Measurements from ENCODE around the gene SUSD4.

SUSD4 gene

GRCh38 chr1:223207293-223208066 lies 156.5 kb downstream of the SUSD4 start:
- DNase-seq: no peak

DNA sequence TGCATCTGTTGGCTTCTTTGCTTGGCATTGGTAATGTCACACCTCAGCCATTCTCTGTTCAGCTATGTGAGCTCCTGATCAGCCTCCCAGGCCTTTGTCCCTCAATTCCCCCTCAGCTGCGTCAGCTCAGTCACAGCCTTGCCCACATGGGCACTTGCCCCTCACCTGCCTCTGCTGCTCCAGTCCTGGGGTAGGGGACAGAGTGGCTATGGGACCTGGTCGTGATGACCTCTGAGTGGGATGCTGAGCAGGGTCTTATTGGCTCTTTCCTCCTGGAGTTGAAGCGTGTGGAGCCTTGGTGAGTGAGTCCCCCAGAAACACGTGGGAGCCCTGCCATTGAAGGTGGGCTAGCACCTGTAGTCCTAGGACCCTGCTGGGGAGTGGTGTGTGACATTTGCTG lies 159.6 kb downstream of the SUSD4 start:
- DNase-seq: no peak

GRCh38 chr1:223203694-223204093 lies 160.3 kb downstream of the SUSD4 start:
- no peak for DNase-seq

DNA sequence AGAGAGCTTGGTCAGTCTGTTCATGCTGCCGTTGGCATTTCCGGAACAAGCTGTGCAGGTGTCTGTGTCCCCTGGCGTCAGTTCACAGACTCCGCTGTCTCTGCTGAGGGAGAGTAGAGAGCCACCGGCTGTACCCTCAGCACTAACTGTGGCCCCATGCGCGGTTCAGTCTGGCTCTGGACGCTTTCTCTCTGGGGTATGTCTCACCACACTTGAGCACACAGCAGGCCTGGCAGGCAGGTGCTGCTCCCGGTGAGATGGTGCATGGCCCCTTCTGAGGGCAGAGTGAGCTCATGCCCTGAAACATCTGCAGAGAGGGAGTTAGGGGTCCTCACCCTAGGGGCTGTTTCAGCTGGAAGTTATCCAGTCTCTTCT lies 161.0 kb downstream of the SUSD4 start:
- DNase-seq: no peak

GRCh38 chr1:223202376-223203033 lies 161.5 kb downstream of the SUSD4 start:
- no peak for DNase-seq

- DNase-seq: no peak
Measured at GRCh38 chr1:223201967-223202366, 162.0 kb downstream of the SUSD4 start.

DNA sequence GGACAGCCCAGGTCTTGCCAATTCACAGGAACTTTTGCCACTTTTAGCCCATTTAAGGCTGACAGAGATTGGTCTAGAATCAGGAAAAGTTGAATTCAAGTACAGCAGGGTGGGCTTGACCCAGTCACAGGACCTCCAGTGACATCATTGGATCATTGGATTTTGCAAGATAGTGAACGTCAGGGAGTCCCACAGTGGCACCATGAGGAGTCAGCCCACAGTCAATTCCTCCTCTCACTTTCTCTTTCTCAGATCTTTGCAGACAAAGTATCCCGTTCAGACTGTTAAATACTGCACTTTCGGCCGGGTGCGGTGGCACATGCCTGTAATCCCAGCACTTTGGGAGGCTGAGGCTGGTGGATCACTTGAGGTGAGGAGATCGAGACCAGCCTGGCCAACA lies 163.1 kb downstream of the SUSD4 start:
- DNase-seq: no peak

- no peak for DNase-seq
Measured at GRCh38 chr1:223199094-223199647, 164.8 kb downstream of the SUSD4 start.

DNA sequence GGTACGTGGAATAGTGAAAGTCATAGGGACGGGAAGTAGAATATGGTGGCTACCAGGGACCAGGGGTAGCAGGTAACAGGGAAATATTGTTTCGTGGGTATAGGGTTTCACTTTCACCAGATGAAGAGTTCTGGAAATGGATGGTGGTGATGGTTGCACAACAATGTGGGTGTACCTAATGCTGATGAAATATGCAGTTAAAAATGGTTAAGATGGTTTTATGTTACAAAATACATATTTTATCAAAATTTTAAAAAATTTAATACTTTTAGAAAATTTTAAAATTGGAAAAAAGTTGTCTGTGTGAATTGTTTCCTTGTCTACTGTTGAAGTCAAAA lies 165.4 kb downstream of the SUSD4 start:
- DNase-seq: no peak

GRCh38 chr1:223197923-223198627 lies 165.9 kb downstream of the SUSD4 start:
- DNase-seq: no peak

DNA sequence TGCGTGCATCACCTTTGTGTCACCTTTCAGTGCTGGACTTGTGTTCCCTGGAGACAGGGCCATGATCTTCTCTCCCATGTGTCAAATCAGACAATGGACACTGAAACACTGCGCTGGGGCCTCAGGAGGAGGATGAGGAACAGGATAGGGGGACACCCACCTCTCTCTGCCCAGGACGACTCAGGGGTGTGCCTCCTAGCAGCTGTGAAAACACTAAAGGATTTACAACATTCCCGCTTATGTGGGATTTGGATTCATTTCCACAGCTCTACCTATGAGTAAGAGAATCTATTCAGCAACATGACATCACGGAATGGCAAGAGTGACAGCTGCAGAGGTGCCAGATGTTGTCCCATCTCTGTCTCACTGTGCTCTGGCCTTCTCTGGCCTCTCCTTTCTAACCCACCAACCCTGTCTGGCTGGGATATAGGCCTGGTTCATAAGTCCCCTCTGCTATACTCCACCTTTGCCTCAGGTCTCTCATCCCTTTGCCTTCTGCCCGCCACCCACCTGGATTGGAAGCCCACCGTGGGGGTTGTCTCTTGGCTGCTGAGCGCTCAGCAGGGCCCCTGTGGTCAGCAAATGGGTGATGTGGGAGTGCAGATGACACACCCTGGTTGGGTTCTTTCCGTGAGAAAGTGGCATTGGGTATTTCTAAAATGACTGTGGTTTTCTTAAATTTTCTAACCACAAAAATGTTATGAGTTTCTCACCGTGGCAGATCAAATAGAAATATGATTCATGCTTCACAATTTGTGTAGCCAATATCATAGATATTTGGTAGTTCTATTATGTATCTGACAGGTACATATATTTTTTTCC lies 173.9 kb downstream of the SUSD4 start:
- DNase-seq: peak; percentile 18

DNA sequence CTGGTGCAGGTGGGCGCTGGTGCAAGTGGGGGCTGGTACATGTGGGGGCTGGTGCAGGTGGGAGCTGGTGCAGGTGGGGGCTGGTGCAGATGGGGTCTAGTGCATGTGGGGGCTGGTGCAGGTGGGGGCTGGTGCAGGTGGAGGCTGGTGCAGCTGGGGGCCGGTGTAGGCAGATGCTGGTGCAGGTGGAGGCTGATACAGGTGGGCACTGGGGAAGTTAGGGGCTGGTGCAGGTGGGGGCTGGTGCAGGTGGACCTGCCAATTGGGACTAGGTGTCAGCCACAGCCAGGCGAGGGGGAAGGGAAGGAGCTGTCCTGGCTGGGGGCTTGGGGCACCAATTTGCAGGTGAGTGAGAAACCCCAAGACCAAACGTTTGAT lies 174.5 kb downstream of the SUSD4 start:
- DNase-seq: no peak

GRCh38 chr1:223188618-223189356 lies 175.2 kb downstream of the SUSD4 start:
- no peak for DNase-seq

- DNase-seq: no peak
Measured at GRCh38 chr1:223186800-223187199, 177.2 kb downstream of the SUSD4 start.

DNA sequence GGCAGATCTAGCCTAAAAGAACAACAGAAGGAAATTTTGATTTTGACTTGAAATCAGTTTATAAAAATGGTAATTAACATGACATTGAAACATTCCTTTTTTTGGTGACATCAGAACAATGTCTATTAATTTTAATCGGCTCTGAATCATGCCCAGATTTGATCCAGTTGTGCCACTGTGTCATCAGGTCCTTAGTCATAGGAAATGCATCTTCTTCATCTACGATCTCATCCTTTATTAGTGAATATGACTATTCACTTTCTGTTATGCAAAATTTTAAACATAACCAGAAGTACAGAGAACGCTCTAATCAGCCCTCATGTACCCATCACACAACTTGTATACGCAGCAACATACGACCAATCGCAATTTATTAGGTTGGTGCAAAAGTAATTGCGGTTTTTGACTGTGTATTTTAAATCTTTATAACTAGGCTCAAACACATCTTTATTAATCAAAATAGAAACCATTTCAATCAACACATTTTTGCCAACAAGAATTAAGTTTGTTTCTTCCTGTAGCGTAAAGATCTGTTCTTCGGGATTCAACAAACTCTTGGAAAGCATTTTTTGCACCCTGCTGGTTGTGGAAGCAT lies 180.6 kb downstream of the SUSD4 start:
- no peak for DNase-seq

GRCh38 chr1:223180731-223181321 lies 183.2 kb downstream of the SUSD4 start:
- no peak for DNase-seq

GRCh38 chr1:223179786-223180185 lies 184.2 kb downstream of the SUSD4 start:
- no peak for DNase-seq

DNA sequence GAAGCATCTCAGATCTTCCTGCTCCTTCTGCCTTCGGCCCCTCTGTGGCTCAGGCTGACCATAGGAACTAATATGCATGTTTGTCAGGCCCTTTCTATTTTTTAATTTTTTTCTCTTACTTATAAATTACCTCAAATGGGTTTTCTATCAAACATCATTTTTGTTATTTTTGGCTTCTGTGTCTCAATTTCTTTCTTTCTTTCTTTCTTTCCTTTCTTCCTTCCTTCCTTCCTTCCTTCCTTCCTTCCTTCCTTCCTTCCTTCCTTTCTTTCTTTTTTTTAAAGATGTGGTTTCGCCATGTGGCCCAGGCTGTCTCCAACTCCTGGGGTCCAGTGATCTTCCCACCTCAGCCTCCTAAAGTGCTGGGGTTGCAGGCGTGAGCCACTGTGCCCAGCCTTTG lies 184.7 kb downstream of the SUSD4 start:
- DNase-seq: no peak

- DNase-seq: no peak
Measured at GRCh38 chr1:223177681-223178080, 186.3 kb downstream of the SUSD4 start.

- no peak for DNase-seq
Measured at GRCh38 chr1:223176437-223176836, 187.5 kb downstream of the SUSD4 start.

GRCh38 chr1:223175633-223176032 lies 188.3 kb downstream of the SUSD4 start:
- no peak for DNase-seq

Measured in HCEC 1CT (cell line).